H1 (cell line): ENCODE measurements around the gene PITPNB. TPM values are rescaled to one million over a fixed set of nuclear protein-coding genes. Genes with fewer than 3 reads are reported as not detected.

ENCODE experiments used
- BCL11A ChIP-seq, 2 experiments: IDR thresholded peaks; one replicate each; pipeline ENCODE4 v1.6.1; 2011; ENCODE audit warnings: low read depth in 2 of 2, low read length in 2 of 2, mild to moderate bottlenecking in 2 of 2
- POLR2AphosphoS5 ChIP-seq: IDR thresholded peaks from 2 replicates; pipeline ENCODE4 v1.6.1; 2011; ENCODE audit warnings: low read depth, low read length
- polyA plus RNA-seq, 7 experiments: library from polyadenylated mRNA; depleted of rRNA in 3 of 7; stranded (reverse) in 5 of 7; unstranded in 2 of 7; fragments of >200 nt in 5 of 7; fragments of 200-250 nt in 2 of 7; gene quantifications; 1 replicate in 5 of 7; 2 replicates in 1 of 7; 4 replicates in 1 of 7; pipeline versions ENCODE4 v1.2.1 to v1.2.3, GENCODE V29; 2011 to 2013; ENCODE audit warnings: missing spikeins in 2 of 7, mixed read lengths in 2 of 7
- total RNA-seq: library from RNA; stranded (reverse); fragmentation: NEBNext Ultra II Directional; extraction: Animal tissue kit (Norgen Biotek cat#: 25700); gene quantifications from 2 replicates; pipeline ENCODE4 v1.2.1, GENCODE V29; 2021

The PITPNB gene
- total and polyA plus RNA-seq, 2 of the 8 experiments (the other 6 are each of a cell fraction or from before 2014, with no cell fraction given) = 24.6 to 89.3 TPM

DNA sequence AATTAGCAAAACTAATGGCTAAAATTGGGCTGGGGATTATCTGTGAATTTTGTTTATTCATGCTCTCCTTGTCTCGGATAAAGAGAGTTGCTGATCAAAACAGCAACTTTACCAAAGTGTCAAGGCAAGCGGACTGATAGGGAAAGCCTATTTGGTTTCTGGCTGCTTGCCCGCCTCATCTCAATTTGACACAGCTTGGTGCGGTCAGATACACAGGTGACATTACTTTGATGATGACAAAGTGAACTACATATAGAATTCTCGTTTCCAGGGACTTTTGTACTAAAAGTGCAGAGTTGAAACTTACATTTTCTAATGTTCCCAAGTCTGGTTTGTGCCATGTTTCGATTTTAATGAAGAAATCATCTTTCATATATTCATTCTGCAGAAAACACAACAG lies 22.8 kb downstream of the PITPNB start (continued):
- TF ChIP-seq BCL11A (IDR thresholded peaks at IDR 0.05; ENCODE audit: low read depth in 2 of 2, low read length in 2 of 2) = no peak
- no peak for TF ChIP-seq POLR2AphosphoS5
